Stimulated activated CD8-positive, alpha-beta memory T cell treated with anti-CD3 and anti-CD28 coated beads, Interleukin-7, amount 100 ng/mL, for 48 hours (primary cell): ENCODE data around the gene LCE5A.
"Not testable (repeated sequence)": the region's sequence is repeated elsewhere in the genome, so short reads cannot be mapped to it uniquely, and the experiment has no call there.

Experiments
- DNase-seq, 2 donors: peaks; one replicate each; pipeline ENCODE4 v3.0.0-alpha.2; 2020; ENCODE audit warnings: low read depth in 1 of 2; ENCODE audit errors: extremely low read depth in 1 of 2

The LCE5A gene

DNA sequence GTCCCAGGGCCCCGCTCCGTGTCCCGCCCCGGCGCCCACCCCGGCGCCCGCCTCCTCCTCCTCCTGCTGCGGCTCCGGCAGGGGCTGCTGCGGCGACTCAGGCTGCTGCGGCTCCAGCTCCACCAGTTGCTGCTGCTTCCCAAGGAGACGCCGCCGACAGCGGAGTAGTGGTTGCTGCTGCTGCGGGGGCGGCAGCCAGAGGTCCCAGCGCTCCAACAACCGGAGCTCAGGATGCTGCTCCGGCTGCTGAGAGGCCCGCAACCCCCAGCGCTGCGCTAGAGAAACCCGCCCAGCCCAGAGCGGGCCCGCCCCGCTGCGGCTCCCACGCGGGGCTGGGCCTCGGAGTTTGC lies 4.8 kb downstream of the LCE5A start:
- DNase-seq, result no peak

DNA sequence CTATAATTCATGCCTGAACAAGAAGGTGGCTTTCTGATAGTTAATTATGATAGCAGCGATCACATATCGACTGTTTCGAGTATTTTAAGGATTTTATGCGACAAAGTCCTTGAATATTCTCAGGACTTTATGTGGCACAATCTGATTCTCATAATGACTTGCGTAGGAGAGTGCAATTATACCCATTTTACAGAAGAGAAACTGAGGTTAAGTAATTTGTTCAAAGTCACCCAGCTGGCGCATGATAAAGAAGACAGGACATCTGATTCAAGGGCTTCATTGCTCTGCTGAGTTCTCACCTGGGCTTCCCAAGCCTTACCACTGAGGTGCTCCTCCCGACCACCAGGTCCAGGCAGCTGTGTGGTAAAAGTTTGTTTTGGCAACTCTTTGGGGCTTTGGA lies 5.5 kb downstream of the LCE5A start:
- DNase-seq, result no peak

DNA sequence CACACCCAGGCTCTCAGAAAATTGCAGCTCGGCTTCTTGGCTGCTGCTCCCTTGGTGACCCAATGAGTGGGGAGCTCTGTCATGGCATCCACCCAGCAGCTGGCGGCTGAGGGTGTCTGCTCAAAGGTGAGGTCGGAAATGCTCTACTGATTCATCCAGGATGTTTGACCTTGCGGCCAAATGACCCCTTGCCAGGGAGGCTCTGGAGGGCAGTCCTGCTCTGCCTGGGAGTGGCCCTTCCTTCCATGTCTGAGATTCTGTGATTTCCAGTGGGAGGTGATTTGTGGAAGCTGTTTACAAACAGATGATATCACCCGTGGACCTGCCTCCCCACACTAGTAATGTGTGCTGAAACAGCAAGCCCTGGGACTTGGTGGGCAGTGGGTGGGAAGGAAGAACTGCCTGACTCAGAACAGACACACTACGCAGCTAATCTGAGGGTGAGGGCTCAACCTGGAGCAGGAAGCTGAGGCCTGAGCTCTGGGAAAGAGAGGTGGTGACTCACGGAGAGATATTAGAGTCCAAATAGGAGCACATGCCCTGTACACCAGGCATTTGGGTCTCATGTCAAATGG lies 6.7 kb downstream of the LCE5A start:
- no peak for DNase-seq

DNA sequence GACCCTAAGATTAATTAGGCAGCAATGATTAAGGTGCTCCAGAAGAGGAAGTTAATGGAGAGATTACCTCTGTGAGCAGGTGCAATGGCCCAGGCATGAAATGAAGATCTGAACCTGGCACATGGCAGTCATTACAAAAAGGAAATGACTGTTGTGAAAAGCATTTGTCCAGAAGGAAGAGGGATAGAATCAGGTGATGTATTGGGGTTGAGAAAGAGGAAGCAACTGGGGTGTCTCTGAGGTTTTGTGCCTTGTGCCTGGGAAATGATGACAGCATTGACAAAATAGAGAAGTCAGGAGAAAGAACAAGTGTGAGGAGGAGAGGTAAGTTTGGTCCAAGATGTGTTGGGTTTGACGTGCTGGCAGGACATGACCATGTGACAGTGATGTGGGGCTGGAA lies 9.2 kb downstream of the LCE5A start:
- no peak for DNase-seq

DNA sequence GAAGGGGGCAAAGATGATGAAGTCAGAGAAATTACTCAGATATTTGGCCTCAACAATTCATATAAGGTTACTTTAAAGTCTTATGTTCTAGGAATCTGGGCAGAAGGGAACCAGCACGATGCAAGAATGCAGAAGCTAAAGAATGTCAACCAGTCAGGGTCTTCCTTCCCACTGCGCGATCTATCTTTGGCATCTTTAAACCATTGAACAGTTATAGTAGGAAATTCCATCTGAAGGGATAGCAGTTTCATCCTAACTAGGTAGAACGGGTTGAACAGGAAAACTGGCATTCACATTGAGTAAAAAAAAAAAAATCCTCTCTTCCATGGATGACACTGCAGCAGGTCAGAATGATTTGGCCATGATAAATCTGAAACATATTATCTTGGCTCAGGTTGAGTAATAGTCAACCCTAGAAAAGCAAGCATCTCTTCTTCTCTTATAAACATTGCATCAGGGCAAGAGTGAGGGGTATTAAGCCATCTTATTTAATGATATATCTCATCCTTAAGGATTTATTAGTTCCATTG lies 10.0 kb downstream of the LCE5A start:
- DNase-seq, result no peak

DNA sequence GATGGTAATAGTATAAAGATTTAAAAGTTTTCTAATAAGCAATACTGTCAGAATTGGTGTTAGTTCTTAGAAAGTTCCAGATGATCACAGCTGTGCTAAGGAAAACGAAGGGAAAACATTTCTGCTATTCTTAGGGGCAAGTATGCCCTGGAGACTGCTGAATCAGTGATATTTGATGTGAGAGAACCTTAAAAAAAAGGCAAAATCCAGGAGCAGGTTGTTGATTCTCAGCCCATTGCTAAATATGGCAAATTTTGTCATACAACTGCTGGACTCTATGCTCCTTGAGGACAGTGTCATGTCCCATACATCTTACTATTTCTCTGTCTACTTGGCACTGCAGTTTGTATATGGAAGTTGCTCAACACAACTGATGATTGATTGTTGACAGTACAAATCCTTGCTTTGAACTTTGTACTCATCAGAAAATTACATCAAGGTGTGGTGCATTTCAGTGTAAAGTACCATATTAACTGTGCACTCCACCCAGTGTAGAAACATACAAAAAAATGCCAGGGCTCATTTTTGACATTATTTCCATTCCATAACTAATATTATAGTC lies 14.6 kb downstream of the LCE5A start:
- no peak for DNase-seq

DNA sequence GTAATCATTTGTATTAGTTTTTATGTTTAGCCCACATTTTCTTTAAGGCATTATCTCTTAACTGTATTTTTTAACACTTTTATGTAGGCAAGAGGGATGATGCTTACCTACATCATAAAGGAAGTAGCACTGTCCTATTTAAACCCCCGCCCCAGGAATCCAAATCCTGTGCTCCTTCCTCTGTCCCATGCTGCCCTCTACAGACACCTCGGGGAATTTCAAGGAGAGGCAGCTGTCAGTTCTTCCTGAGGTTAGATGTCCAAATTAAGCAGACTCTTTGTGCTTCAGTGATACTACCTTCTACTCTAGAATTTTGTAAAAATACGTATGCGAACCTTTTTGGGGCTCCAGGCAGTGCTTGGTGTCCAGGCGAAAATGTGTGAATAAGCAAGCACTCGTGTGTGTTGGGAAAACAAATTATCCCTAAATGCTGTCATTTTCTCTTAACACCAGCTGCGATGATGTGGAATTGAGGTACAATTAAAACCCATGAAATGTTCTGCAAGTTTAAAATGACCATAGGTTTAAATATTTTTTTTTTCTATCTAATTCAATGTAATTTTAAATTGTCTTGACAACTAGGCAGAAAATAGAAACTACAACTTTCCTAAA lies 22.8 kb downstream of the LCE5A start:
- DNase-seq, result no peak

DNA sequence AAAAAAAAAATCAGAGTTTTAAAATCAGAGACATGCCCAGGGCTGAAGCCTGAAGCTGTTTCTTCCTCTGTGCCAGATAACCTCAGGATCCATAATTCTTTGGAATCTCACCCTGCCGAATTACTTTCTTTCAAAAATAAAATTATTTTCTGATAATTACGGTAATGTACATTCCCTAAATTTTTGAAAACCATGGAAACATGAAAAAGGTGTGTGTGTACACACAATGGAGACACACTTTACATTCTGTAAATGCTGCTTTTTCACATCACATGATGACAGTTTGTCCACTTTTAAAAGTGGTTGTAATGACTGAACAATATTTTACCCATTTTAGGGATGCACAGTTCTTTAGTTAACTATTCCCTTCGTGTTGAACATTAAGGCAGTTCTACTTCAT lies 25.2 kb downstream of the LCE5A start:
- no peak for DNase-seq

DNA sequence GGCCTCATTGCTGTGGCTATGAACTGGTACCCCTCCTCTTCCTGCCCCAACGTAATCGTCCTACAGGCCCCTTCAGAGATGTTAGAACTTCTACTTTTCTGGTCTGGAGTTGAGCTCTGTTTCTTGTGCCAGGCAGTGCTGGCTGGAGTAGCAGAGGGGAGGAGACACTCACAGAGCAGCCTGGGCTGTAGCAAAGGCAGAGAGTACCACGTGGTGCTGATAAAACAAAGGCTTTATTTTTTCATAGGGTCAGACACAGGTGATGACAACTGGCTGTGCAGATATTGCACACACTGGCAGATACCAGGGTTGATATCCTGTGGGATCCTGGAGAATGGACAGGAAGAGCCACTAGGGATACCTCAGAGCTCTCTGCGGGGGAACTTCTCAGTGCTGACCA lies 26.9 kb downstream of the LCE5A start:
- DNase-seq, result no peak

DNA sequence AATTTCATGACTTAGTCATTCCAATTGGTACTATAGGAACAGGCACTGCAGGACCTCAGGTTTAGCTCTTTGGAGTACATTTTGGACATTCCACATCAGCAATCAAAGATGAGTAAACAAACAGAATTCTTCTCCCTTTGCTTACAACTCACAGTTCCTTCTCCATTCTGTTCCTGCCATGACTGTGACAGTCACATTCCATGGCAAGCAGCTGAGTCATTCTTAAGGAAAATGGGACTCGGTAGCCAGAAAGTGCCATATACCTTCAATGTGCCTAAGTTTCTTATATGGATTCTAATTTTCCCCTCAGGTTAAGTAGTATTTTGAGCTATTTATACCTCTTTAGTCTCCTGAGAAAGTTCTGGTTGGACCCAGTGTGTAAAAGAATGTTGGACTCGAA lies 29.3 kb downstream of the LCE5A start:
- DNase-seq, result no peak

DNA sequence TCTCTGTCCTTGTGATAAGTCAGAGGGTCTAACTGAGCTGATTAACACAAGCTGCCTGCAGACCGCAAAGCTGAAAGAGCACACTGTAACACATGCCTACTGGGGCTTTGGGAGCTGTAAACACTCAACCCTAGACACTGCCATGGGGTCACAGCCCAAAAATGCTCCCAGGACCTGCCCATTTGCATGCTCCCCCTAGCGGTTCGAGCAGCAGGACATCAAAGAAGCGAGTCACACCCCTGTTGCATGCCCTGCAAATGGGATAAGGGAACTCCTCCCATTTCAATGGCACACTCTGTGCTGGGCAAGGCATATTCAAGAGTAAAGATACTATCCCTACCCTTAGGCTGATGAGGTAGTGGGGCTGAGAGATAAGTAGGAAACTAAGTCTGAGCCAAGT lies 33.2 kb downstream of the LCE5A start:
- no peak for DNase-seq

DNA sequence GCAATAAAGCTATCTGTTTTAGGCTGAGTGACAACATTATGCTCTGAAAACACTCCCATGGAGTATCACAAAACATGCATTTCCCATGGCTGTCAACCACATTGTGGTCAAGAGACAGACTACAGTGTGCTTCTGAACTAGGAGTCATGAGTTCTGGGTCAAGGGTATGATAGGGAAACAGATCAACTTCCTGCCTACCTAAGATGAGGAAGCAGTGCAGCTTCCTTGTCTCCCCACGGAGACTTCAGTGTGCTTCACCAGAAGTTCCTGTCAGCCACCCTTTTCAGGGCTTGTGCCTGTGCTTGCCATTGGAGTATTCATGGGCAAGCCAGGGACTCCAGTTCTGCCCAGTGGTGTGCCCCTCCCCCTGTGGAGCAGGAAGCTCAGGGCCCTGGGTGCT lies 36.1 kb downstream of the LCE5A start:
- no peak for DNase-seq

DNA sequence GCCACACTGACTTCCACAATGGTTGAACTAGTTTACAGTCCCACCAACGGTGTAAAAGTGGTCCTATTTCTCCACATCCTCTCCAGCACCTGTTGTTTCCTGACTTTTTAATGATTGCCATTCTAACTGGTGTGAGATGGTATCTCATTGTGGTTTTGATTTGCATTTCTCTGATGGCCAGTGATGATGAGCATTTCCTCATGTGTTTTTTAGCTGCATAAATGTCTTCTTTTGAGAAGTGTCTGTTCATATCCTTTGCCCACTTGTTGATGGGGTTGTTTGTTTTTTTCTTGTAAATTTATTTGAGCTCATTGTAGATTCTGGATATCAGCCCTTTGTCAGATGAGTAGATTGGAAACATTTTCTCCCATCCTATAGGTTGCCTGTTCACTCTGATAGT lies 37.8 kb downstream of the LCE5A start:
- not testable (repeated sequence) for DNase-seq
